ENCODE data around the gene MAPK7.

- TF ChIP-seq CTCF (IDR thresholded peaks at IDR 0.05) (no peak), POLR2A (IDR thresholded peaks at IDR 0.05) (no peak), POLR2AphosphoS5 (IDR thresholded peaks at IDR 0.05) (no peak)
Observed at GRCh38 chr17:19407601-19408345, 29.5 kb downstream of the MAPK7 start.

Data from prostate gland (tissue), 2 donors.